T1000 (cell line): ENCODE measurements around the gene DOCK1.

Experiments
- DNase-seq: peaks from one replicate; lab custom pipeline; 2025; ENCODE audit warnings: mixed read lengths; lab: John Stamatoyannopoulos, UW

Gene DOCK1

GRCh38 chr10:127427926-127428325 is 522.7 kb downstream of the DOCK1 start:
- DNase-seq: no peak

GRCh38 chr10:127428385-127428980 is 523.3 kb downstream of the DOCK1 start:
- no peak for DNase-seq

DNA sequence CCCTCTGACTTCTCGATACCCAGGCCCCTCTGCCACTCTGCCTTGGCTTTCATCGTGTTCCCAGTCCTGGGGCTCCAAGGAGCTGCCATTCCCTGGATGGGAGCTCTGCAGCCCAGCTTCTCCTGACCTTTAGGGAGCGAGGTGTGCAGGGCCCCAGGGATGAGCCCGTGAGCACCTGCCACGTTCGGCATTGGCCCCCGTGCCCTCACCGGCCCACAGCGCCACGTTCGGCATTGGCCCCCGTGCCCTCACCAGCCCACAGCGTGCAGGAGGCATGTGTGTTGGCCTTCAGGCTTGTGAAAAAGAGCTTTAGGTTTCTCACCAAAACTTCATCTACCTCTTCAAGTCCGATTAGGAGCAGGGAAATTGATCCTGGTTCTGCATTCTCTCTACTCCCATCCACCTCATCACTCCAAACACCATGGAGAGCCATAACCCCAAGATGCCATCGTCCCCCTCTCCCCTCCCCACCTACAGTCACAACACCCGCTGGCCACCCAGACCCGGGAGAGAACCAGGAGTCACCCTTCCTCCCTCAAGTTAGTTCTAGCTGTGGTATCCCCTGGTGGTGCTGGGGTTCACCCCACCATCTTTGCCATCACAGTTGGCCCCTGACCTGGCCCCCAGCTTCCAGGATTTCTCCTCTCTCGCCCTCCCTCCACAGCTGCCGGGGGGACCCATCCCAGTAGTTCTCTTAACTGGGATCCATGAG is 524.5 kb downstream of the DOCK1 start:
- no peak for DNase-seq

GRCh38 chr10:127431525-127431924 is 526.3 kb downstream of the DOCK1 start:
- no peak for DNase-seq

DNA sequence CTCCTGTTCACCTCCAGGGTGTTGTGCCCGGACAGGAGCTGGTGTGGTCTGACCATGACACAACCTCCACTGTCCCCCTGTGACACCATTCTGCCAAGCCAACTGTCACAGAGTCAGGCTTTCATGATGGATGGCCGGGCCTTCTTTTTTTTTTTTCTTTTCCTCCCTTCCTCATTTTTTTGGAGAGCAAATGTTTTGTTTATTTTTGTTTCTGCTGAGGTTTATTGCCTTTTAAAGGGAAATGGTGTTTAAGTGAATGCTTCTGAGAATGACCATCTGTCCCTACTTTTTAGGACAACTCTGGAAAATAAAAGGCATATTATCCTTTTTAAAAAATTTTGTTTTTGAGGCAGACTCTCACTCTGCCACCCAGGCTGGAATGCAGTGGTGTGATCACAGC is 528.8 kb downstream of the DOCK1 start:
- no peak for DNase-seq

- DNase-seq: no peak
Measured at GRCh38 chr10:127435246-127435645, 530.0 kb downstream of the DOCK1 start.

GRCh38 chr10:127440371-127440770 is 535.1 kb downstream of the DOCK1 start:
- no peak for DNase-seq

DNA sequence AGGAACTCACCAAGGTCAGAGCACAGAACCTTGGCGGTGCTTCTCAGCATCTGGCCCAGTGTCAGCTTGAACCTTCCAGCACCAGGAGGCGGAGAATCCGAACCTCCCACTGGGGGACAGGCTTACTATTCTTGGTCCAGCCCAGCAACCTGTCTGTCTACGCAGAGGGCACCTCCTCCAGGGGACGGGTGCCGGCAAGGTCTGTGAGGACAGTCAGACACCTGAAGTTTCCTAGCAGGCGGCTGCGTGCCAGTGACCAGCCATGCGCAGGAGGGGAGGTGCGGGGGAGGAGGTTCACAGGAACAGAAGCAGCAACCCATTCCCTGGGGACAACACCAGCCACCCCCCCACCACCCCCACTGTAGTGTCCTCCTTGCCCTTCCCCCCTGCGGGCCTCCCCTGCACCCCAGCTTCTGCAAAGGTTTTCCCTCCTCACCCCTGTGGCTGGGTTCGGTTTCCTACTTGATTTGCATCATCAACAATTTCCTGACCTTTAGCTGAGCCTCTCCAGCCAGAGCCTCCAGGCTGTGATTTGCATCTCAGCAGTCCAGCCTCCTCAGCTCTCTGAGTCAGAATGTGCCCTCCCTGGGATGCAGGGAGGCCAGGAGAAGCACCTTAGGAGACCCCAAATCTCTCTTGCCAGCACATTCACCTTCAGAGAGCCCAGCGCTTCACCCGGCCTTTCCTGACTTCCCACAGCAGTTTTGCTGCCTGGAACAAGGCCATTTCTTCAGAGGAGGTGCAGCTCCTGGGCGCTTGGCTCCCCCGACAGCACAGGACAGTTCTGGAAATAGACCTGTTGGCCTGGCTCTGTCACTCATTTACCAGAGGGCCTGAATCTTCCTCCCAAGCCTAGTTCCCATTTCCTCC is 536.4 kb downstream of the DOCK1 start:
- no peak for DNase-seq

- DNase-seq: no peak
Measured at GRCh38 chr10:127442220-127442525, 536.9 kb downstream of the DOCK1 start.

GRCh38 chr10:127444155-127444554 is 538.9 kb downstream of the DOCK1 start:
- DNase-seq: no peak

GRCh38 chr10:127447197-127447596 is 542.0 kb downstream of the DOCK1 start:
- DNase-seq: no peak

DNA sequence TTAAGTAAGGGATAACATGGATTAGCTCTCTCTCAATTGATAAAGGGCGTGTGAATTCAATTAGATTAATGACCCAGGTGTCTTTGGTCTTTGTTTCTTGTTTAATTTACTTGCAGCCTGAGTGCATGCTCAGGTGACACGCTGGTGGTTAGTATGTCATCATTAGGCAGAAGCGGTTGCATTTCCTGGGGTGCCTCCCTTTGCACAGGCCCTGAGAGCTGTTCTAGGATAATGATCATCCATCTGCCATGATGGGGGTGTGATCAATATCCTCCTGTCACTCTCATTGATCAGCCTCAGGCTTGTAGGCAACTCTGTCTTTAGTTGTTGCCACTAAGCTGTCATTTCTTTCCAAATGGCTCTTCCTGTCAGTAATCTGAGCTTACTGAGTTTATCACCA is 544.3 kb downstream of the DOCK1 start:
- no peak for DNase-seq

DNA sequence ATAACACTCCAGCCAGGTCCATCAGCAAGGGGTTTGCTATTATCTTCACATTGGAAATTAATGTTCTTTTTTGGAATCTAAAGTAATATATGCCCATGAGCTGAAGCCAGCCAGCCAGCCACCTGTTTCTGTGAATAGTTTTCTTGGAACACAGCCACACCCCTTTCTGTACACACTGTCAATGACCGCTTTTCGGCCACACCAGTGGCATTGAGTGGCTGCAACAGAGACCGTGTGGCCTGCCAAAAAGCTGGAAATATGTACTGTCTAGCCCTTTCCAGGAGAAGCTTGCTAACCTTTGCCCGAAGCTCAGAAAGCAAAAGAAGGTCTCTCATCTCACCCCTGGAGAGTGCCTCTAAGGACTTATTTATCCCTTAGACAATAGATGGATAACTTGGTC is 545.4 kb downstream of the DOCK1 start:
- DNase-seq: no peak

- DNase-seq: no peak
Measured at GRCh38 chr10:127451628-127452027, 546.4 kb downstream of the DOCK1 start.

DNA sequence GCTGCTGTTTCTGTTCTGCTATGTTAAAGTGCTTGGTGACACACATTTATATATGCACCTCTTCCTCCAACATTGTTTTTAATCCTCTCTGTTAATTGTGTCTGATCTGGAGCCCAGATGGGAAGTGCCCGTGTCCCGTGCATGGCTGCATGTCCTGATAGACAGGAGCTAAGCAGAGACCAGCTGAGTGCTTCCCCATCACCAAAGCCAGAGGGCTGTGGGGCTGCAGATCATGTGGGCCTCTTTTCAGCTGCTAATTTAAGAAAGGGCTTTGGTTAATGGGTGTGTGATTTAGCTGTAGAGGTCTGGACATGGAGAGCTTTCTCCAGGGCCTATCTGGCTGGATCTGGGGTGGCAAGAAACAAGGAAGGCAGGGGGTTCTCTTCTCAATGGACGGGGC is 547.3 kb downstream of the DOCK1 start:
- DNase-seq: no peak

DNA sequence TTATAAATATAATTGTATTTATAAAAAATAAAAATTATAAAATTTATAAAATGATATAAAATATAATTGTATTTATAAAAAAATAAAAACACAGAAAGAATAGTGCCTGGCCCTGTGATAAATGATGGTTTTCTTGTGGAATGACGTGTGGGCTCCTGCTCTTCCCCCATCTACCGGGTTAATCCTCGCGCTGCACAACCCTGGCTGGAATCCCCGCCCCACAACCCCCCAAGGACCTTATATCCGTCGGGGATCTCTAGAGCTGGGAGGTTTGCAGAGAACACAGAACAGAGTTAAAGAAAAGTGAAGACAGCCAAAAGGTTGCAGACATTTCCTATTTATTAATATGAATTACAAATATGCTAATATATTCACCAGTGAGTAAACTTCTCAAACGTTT is 548.5 kb downstream of the DOCK1 start:
- no peak for DNase-seq

DNA sequence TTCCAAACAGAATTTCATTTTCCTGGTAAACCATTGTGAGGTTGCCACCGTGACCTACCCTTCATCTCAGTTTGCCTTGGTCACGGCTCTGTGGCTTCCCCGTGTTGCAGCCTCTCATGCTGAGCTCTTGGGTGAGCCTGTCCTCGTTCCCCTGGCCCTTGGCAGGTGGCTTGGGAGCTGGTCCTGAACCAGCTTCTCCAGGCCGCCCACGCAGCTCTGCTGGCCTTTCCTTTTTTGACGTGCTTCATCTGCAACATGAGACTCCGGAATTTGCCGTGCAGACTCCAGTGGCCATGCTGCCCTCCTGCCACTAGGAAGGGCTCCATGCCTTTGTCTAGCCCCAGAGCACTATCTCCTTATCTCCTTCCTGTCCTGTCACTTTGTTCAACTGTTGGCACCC is 550.9 kb downstream of the DOCK1 start:
- no peak for DNase-seq

GRCh38 chr10:127458016-127458810 is 553.0 kb downstream of the DOCK1 start:
- no peak for DNase-seq

DNA sequence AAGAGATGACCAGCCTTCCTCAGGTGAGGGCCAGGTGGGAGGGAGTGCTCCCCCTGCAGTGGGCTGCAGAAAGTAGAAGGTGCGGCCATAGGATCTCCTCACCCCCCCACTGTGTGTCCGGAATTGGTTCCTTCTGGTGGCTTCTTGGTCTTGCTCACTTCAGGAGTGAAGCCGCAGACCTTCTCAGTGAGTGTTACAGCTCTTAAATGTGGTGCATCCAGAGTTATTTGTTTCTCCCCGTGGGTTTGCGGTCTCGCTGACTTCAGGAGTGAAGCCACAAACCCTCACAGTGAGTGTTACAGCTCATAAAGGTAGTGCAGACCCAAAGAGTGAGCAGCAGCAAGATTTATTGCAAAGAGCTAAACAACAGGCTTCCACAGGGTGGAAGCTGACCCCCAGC is 553.6 kb downstream of the DOCK1 start:
- DNase-seq: no peak

DNA sequence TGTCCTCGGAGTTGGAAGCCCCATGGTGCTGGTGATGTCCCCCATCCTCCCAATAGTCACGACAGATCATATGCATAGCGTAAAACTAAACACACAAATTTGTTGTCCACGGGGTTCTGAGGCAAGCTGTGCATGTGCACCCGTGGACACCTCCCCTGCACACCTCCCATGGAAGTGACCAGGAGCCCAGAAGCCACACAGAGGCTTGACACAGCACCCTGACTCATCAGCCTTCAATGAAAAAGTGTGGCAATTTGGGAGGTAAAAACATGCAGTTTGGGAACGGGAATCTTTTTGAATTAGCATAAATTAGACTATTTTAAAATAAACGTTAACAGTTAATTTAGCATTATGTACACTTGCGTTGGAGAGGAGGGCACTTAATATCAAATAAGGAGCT is 554.7 kb downstream of the DOCK1 start:
- no peak for DNase-seq

- no peak for DNase-seq
Measured at GRCh38 chr10:127462643-127463295, 557.5 kb downstream of the DOCK1 start.

DNA sequence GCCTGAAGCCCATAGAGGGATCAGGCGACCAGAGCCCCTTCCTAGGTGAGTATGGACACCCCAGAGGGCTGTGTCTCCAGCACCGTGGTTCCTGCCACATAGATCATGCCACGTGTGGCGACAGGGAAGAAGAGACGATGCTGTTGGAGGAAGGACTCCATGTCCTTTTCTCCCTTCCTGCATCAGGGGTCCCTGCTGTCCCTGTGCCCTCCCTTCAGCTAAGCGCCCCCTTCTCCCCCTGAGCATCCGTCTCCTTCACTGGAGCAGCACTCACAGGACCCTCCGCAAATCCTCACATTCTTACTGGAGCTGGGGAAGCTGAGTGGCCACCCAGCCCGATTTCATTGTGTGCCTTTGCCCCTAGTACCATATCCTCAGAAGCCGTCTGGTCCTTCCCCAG is 558.3 kb downstream of the DOCK1 start:
- no peak for DNase-seq
